ENCODE results near the gene SLC39A8.
A peak's percentile ranks its signal among the peaks of the same experiment; 100 is the strongest.

SLC39A8 gene

GRCh38 chr4:102344954-102345794 lies at the start of gene SLC39A8:
Gene SLC39A8, minus strand, starts transcription at chr4:102345482. Its CDS starts 820 bp downstream, at chr4:102344662.
- Histone ChIP-seq H3F3A (ENCODE audit: control insufficient read depth, insufficient read depth) (peaks cover 5% of the 10 kb centered on the region), H3K27ac (ENCODE audit: low read depth, low read length) (peak within 1 kb of the TSS; percentile 97), H3K36me3 (ENCODE audit: control insufficient read depth, low read length) (peaks cover 24% of the 10 kb centered on the region), H3K9me3 (ENCODE audit: control insufficient read depth, insufficient read depth, low read length) (no peaks in the 10 kb centered on the region), H3K79me2 (ENCODE audit: control insufficient read depth, low read length) (peaks cover 40% of the 10 kb centered on the region), H3K4me1 (ENCODE audit: control insufficient read depth, low read length) (peaks cover 45% of the 10 kb centered on the region), H4K20me1 (ENCODE audit: control insufficient read depth, insufficient read depth, low read depth, low read length) (peaks cover 12% of the 10 kb centered on the region), H3K27me3 (ENCODE audit: control insufficient read depth, low read length) (no peaks in the 10 kb centered on the region), H3K9me2 (replicated peaks; ENCODE audit: control insufficient read depth, low read length) (no peaks in the 10 kb centered on the region), H3K4me2 (ENCODE audit: low read length) (peak within 1 kb of the TSS; percentile 96), H3K4me3 (ENCODE audit: low read length) (peak within 1 kb of the TSS; percentile 87)
- peak; percentile 94 for TF ChIP-seq CTCF (IDR thresholded peaks at IDR 0.05; ENCODE audit: low read depth, low read length, poor library complexity, severe bottlenecking)
- TF ChIP-seq EZH2phosphoT487 (IDR thresholded peaks at IDR 0.05; ENCODE audit: borderline replicate concordance, low read length), result no peak

GRCh38 chr4:102392033-102392744 lies 46.9 kb upstream of the SLC39A8 start:
- Histone ChIP-seq H3K27me3 (ENCODE audit: control insufficient read depth, low read length) (no peaks in the 10 kb centered on the region), H3K4me2 (ENCODE audit: low read length) (no peak overlapping the region), H3K9me3 (ENCODE audit: control insufficient read depth, insufficient read depth, low read length) (no peaks in the 10 kb centered on the region), H3K4me1 (ENCODE audit: control insufficient read depth, low read length) (peaks cover 14% of the 10 kb centered on the region), H4K20me1 (ENCODE audit: control insufficient read depth, insufficient read depth, low read depth, low read length) (no peaks in the 10 kb centered on the region), H3K79me2 (ENCODE audit: control insufficient read depth, low read length) (no peaks in the 10 kb centered on the region), H3K9me2 (replicated peaks; ENCODE audit: control insufficient read depth, low read length) (no peaks in the 10 kb centered on the region), H3K36me3 (ENCODE audit: control insufficient read depth, low read length) (no peaks in the 10 kb centered on the region), H3F3A (ENCODE audit: control insufficient read depth, insufficient read depth) (no peaks in the 10 kb centered on the region), H3K27ac (ENCODE audit: low read depth, low read length) (no peak overlapping the region), H3K4me3 (ENCODE audit: low read length) (no peak overlapping the region)
- TF ChIP-seq CTCF (IDR thresholded peaks at IDR 0.05; ENCODE audit: low read depth, low read length, poor library complexity, severe bottlenecking), result no peak
- no peak for TF ChIP-seq EZH2phosphoT487 (IDR thresholded peaks at IDR 0.05; ENCODE audit: borderline replicate concordance, low read length)

- Histone ChIP-seq H3K4me1 (ENCODE audit: control insufficient read depth, low read length) (peaks cover 14% of the 10 kb centered on the region), H3K36me3 (ENCODE audit: control insufficient read depth, low read length) (no peaks in the 10 kb centered on the region), H3K4me2 (ENCODE audit: low read length) (peak overlapping the region; percentile 9), H3K9me2 (replicated peaks; ENCODE audit: control insufficient read depth, low read length) (no peaks in the 10 kb centered on the region), H3K4me3 (ENCODE audit: low read length) (no peak overlapping the region), H3F3A (ENCODE audit: control insufficient read depth, insufficient read depth) (no peaks in the 10 kb centered on the region), H4K20me1 (ENCODE audit: control insufficient read depth, insufficient read depth, low read depth, low read length) (no peaks in the 10 kb centered on the region), H3K27me3 (ENCODE audit: control insufficient read depth, low read length) (no peaks in the 10 kb centered on the region), H3K9me3 (ENCODE audit: control insufficient read depth, insufficient read depth, low read length) (no peaks in the 10 kb centered on the region), H3K79me2 (ENCODE audit: control insufficient read depth, low read length) (no peaks in the 10 kb centered on the region), H3K27ac (ENCODE audit: low read depth, low read length) (no peak overlapping the region)
- TF ChIP-seq CTCF (IDR thresholded peaks at IDR 0.05; ENCODE audit: low read depth, low read length, poor library complexity, severe bottlenecking) (no peak), EZH2phosphoT487 (IDR thresholded peaks at IDR 0.05; ENCODE audit: borderline replicate concordance, low read length) (no peak)
Observed at GRCh38 chr4:102390438-102390837, 45.2 kb upstream of the SLC39A8 start.

Data from DOHH2 (cell line).